ENCODE results near the gene RXFP4.

RXFP4 gene

GRCh38 chr1:155947741-155948140 lies 6.3 kb downstream of the RXFP4 start:
- TF ChIP-seq, protein P1, sequence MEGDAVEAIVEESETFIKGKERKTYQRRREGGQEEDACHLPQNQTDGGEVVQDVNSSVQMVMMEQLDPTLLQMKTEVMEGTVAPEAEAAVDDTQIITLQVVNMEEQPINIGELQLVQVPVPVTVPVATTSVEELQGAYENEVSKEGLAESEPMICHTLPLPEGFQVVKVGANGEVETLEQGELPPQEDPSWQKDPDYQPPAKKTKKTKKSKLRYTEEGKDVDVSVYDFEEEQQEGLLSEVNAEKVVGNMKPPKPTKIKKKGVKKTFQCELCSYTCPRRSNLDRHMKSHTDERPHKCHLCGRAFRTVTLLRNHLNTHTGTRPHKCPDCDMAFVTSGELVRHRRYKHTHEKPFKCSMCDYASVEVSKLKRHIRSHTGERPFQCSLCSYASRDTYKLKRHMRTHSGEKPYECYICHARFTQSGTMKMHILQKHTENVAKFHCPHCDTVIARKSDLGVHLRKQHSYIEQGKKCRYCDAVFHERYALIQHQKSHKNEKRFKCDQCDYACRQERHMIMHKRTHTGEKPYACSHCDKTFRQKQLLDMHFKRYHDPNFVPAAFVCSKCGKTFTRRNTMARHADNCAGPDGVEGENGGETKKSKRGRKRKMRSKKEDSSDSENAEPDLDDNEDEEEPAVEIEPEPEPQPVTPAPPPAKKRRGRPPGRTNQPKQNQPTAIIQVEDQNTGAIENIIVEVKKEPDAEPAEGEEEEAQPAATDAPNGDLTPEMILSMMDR (IDR thresholded peaks at IDR 0.05; ENCODE audit: low read depth, low read length): no peak
- H3K4me3 ChIP-seq (ENCODE audit: low read depth, low read length): no peak overlapping the region
- DNase-seq: no peak
- no peaks in the 10 kb centered on the region for H3K27me3 ChIP-seq
- H3K9me3 ChIP-seq: no peaks in the 10 kb centered on the region
- H3K36me3 ChIP-seq: peaks cover 3% of the 10 kb centered on the region; the same call in 1 of the 2 replicates
- no peaks in the 10 kb centered on the region for H3K4me1 ChIP-seq

GRCh38 chr1:155950829-155951228 lies 9.4 kb downstream of the RXFP4 start:
- H3K9me3 ChIP-seq: no peaks in the 10 kb centered on the region
- no peaks in the 10 kb centered on the region for H3K27me3 ChIP-seq
- TF ChIP-seq, protein P1 (IDR thresholded peaks at IDR 0.05; ENCODE audit: low read depth, low read length): no peak
- no peak overlapping the region for H3K4me3 ChIP-seq (ENCODE audit: low read depth, low read length)
- DNase-seq: no peak
- H3K36me3 ChIP-seq: peaks cover 3% of the 10 kb centered on the region; the same call in 1 of the 2 replicates
- H3K4me1 ChIP-seq: no peaks in the 10 kb centered on the region

DNA sequence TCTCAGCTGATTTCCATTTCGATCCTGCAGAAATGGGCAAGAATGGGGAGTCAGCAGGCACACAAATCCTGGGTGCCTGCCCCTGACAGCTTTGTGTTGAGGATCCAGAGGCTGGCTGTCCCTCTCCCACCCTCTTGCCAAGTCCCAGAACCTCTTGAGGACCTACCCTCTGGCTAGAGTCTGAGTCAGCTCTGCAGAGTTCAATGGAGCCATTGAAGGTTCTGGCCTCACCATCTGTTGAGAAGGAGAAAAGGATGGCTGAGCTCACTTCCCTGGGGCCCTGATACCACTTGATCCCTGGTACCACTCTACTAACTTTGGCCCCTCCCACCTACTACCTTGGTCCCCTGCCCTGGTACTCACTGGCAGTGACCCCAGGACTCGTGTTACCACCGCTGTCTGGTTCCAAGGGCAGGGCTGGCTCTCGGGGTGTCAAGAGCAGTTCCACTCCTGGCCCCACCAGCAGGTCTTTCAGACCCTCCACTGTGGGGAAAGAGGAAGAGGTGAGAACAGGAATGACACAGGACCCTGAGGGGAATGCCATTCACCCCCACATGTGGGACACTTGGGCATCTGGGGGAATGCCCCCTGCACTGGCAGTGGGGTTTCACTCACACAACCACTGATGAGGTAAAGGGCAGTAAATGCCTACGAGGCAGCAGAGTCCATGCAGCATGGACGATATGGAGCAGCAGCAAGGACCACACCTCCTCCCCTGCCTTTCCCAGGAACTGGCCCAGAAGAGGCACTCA lies 10.5 kb downstream of the RXFP4 start:
- Histone ChIP-seq H3K4me3 (ENCODE audit: low read depth, low read length) (no peak overlapping the region), H3K4me1 (no peaks in the 10 kb centered on the region), H3K27me3 (no peaks in the 10 kb centered on the region), H3K9me3 (no peaks in the 10 kb centered on the region), H3K36me3 (peaks cover 3% of the 10 kb centered on the region; the same call in 1 of the 2 replicates)
- TF ChIP-seq, protein P1 (IDR thresholded peaks at IDR 0.05; ENCODE audit: low read depth, low read length): no peak
- DNase-seq: no peak

- no peak overlapping the region for H3K4me3 ChIP-seq (ENCODE audit: low read depth, low read length)
- TF ChIP-seq, protein P1 (IDR thresholded peaks at IDR 0.05; ENCODE audit: low read depth, low read length): no peak
- H3K4me1 ChIP-seq: no peaks in the 10 kb centered on the region
- no peaks in the 10 kb centered on the region for H3K9me3 ChIP-seq
- no peaks in the 10 kb centered on the region for H3K27me3 ChIP-seq
- DNase-seq: no peak
- peaks cover 3% of the 10 kb centered on the region; the same call in 1 of the 2 replicates for H3K36me3 ChIP-seq
Measured at GRCh38 chr1:155952505-155952890, 11.1 kb downstream of the RXFP4 start.

GRCh38 chr1:155954645-155955044 lies 13.2 kb downstream of the RXFP4 start:
- peaks cover 3% of the 10 kb centered on the region; the same call in 1 of the 2 replicates for H3K36me3 ChIP-seq
- TF ChIP-seq, protein P1 (IDR thresholded peaks at IDR 0.05; ENCODE audit: low read depth, low read length): no peak
- no peaks in the 10 kb centered on the region for H3K9me3 ChIP-seq
- no peak overlapping the region for H3K4me3 ChIP-seq (ENCODE audit: low read depth, low read length)
- no peaks in the 10 kb centered on the region for H3K27me3 ChIP-seq
- no peak for DNase-seq
- no peaks in the 10 kb centered on the region for H3K4me1 ChIP-seq

- Histone ChIP-seq H3K9me3 (no peaks in the 10 kb centered on the region), H3K4me3 (ENCODE audit: low read depth, low read length) (no peak overlapping the region), H3K27me3 (no peaks in the 10 kb centered on the region), H3K4me1 (no peaks in the 10 kb centered on the region), H3K36me3 (peaks cover under 1% of the 10 kb centered on the region; the same call in 1 of the 2 replicates)
- TF ChIP-seq, protein P1 (IDR thresholded peaks at IDR 0.05; ENCODE audit: low read depth, low read length): no peak
- no peak for DNase-seq
Measured at GRCh38 chr1:155957411-155957915, 16.0 kb downstream of the RXFP4 start.
